CMK (cell line): ENCODE results near the gene PCDHA10.

Experiments
- DNase-seq: peaks from one replicate; pipeline ENCODE4 v3.0.0-alpha.2; 2010; ENCODE audit warnings: low read depth

The PCDHA10 gene

GRCh38 chr5:140882591-140882899 lies 26.8 kb downstream of the PCDHA10 start:
- no peak for DNase-seq

GRCh38 chr5:140883373-140883772 lies 27.7 kb downstream of the PCDHA10 start:
- no peak for DNase-seq

GRCh38 chr5:140883927-140884697 lies 28.4 kb downstream of the PCDHA10 start:
- no peak for DNase-seq

GRCh38 chr5:140916325-140916724 lies 60.6 kb downstream of the PCDHA10 start:
- DNase-seq: no peak
